HepG2 (cell line): ENCODE results near the gene SLC2A2. TPM values are rescaled to one million over a fixed set of nuclear protein-coding genes. Genes with fewer than 3 reads are reported as not detected.

Source experiments
- ARID5B ChIP-seq: IDR thresholded peaks from 2 replicates; pipeline ENCODE4 v1.4.0; 2020; ENCODE audit warnings: mild to moderate bottlenecking, missing genetic modification reagents
- ASH2L ChIP-seq: fragments of 300-600, 200-600 bp; sonication (generic); IDR thresholded peaks from 2 replicates; pipeline ENCODE4 v1.7.0; 2017; ENCODE audit warnings: low read depth, mild to moderate bottlenecking, moderate library complexity, mixed read lengths, low read length; ENCODE audit not compliant: insufficient read length
- CHD2 ChIP-seq: IDR thresholded peaks from 2 replicates; pipeline ENCODE4 v1.6.1; 2011; ENCODE audit warnings: low read depth, low read length, improper control_type of control experiment
- HOXD1 ChIP-seq: sonication (generic); formaldehyde crosslinking; IDR thresholded peaks from 2 replicates; pipeline ENCODE4 v1.5.0; 2020; ENCODE audit warnings: missing genetic modification reagents
- POGK ChIP-seq: sonication (generic); formaldehyde crosslinking; conservative IDR thresholded peaks from 2 replicates; pipeline ENCODE4 v1.8.0; 2022; ENCODE audit warnings: mild to moderate bottlenecking, moderate library complexity, missing genetic modification reagents
- TOE1 ChIP-seq: sonication (generic); formaldehyde crosslinking; IDR thresholded peaks from 2 replicates; pipeline ENCODE4 v1.4.0; 2020; ENCODE audit warnings: mild to moderate bottlenecking, missing genetic modification reagents
- ZNF121 ChIP-seq: sonication (generic); formaldehyde crosslinking; IDR thresholded peaks from 2 replicates; pipeline ENCODE4 v1.5.0; 2020; ENCODE audit warnings: mild to moderate bottlenecking, missing genetic modification reagents
- ZNF543 ChIP-seq: sonication (generic); formaldehyde crosslinking; IDR thresholded peaks from 2 replicates; pipeline ENCODE4 v1.4.0; 2020; ENCODE audit warnings: mild to moderate bottlenecking, missing genetic modification reagents
- ZNF605 ChIP-seq: sonication (generic); formaldehyde crosslinking; IDR thresholded peaks from 2 replicates; pipeline ENCODE4 v1.8.0; 2022; ENCODE audit warnings: mild to moderate bottlenecking, missing genetic modification reagents
- ZNF674 ChIP-seq: sonication (generic); formaldehyde crosslinking; IDR thresholded peaks from 2 replicates; pipeline ENCODE4 v1.5.0; 2020; ENCODE audit warnings: low read depth, mild to moderate bottlenecking, missing genetic modification reagents
- ZNF737 ChIP-seq: sonication (generic); formaldehyde crosslinking; IDR thresholded peaks from 2 replicates; pipeline ENCODE4 v1.5.0; 2020; ENCODE audit warnings: missing genetic modification reagents, mild to moderate bottlenecking, borderline replicate concordance
- polyA plus RNA-seq, 8 experiments: library from polyadenylated mRNA; depleted of rRNA in 3 of 8; stranded (reverse) in 7 of 8; unstranded in 1 of 8; fragments of >200 nt; fragmentation: Illumina TruSeq in 4 of 8; extraction: Trizol in 4 of 8; gene quantifications; 2 replicates each; pipeline versions ENCODE4 v1.2.1 to v1.2.3, GENCODE V29; 2011 to 2016; ENCODE audit warnings: low read depth in 4 of 8, missing spikeins in 1 of 8, mixed read lengths in 1 of 8; ENCODE audit not compliant: insufficient read depth in 1 of 8
- total RNA-seq, 5 experiments: library from RNA; depleted of rRNA; stranded (reverse); fragments of >200 nt; fragmentation: Illumina TruSeq; extraction: Trizol; gene quantifications; 2 replicates each; pipeline ENCODE4 v1.2.3, GENCODE V29; 2016; ENCODE audit warnings: low read depth in 1 of 5
- TF ChIP-seq, protein P1 (sequence below), 2 experiments: IDR thresholded peaks; 2 replicates each; pipeline ENCODE4 v1.6.1; 2011 to 2012; ENCODE audit warnings: low read length in 2 of 2, borderline replicate concordance in 1 of 2, low read depth in 1 of 2, mild to moderate bottlenecking in 1 of 2, moderate library complexity in 1 of 2
- TF ChIP-seq, protein P2 (sequence below), 2 experiments: fragments of 450-650 bp in 1 of 2; sonication (generic) in 1 of 2; formaldehyde crosslinking; IDR thresholded peaks; 2 replicates each; pipeline versions ENCODE4 v1.5.0 to v1.8.0; 2020 to 2022; ENCODE audit warnings: mild to moderate bottlenecking in 1 of 2, missing genetic modification reagents in 1 of 2

SLC2A2 gene
- total and polyA plus RNA-seq, 2 of the 13 experiments (the other 11 are each of a cell fraction or from before 2014, with no cell fraction given) = 19.5 to 23.2 TPM

GRCh38 chr3:171044835-171045793, 18.6 kb upstream of the SLC2A2 start (continued):
- TF ChIP-seq ARID5B (CRISPR knock-in tag) = peak; percentile 99
- no peak for TF ChIP-seq CHD2
- TF ChIP-seq POGK (CRISPR knock-in tag) = no peak; the same call in 1 of the 2 replicates
- peak; percentile 88 for TF ChIP-seq ZNF605
- TF ChIP-seq, protein P1, sequence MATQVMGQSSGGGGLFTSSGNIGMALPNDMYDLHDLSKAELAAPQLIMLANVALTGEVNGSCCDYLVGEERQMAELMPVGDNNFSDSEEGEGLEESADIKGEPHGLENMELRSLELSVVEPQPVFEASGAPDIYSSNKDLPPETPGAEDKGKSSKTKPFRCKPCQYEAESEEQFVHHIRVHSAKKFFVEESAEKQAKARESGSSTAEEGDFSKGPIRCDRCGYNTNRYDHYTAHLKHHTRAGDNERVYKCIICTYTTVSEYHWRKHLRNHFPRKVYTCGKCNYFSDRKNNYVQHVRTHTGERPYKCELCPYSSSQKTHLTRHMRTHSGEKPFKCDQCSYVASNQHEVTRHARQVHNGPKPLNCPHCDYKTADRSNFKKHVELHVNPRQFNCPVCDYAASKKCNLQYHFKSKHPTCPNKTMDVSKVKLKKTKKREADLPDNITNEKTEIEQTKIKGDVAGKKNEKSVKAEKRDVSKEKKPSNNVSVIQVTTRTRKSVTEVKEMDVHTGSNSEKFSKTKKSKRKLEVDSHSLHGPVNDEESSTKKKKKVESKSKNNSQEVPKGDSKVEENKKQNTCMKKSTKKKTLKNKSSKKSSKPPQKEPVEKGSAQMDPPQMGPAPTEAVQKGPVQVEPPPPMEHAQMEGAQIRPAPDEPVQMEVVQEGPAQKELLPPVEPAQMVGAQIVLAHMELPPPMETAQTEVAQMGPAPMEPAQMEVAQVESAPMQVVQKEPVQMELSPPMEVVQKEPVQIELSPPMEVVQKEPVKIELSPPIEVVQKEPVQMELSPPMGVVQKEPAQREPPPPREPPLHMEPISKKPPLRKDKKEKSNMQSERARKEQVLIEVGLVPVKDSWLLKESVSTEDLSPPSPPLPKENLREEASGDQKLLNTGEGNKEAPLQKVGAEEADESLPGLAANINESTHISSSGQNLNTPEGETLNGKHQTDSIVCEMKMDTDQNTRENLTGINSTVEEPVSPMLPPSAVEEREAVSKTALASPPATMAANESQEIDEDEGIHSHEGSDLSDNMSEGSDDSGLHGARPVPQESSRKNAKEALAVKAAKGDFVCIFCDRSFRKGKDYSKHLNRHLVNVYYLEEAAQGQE (IDR thresholded peaks at IDR 0.05; ENCODE audit: borderline replicate concordance in 1 of 2, low read depth in 1 of 2, low read length in 2 of 2) = peak in 1 of 2 experiments; percentile 70; a peak in 2 of 4 replicates
- peak; percentile 86 for TF ChIP-seq ASH2L
- TF ChIP-seq TOE1 (CRISPR knock-in tag) = no peak
- TF ChIP-seq, protein P2, sequence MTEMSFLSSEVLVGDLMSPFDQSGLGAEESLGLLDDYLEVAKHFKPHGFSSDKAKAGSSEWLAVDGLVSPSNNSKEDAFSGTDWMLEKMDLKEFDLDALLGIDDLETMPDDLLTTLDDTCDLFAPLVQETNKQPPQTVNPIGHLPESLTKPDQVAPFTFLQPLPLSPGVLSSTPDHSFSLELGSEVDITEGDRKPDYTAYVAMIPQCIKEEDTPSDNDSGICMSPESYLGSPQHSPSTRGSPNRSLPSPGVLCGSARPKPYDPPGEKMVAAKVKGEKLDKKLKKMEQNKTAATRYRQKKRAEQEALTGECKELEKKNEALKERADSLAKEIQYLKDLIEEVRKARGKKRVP (CRISPR knock-in tag; IDR thresholded peaks at IDR 0.05) = peak in 1 of 2 experiments; percentile 96; a peak in 2 of 4 replicates
- TF ChIP-seq ZNF737 (CRISPR knock-in tag) = no peak
- TF ChIP-seq ZNF121 (CRISPR knock-in tag) = peak; percentile 30; the same call in 1 of the 2 replicates
- TF ChIP-seq HOXD1 (CRISPR knock-in tag) = peak; percentile 74; the same call in 1 of the 2 replicates
- no peak for TF ChIP-seq ZNF543 (CRISPR knock-in tag)
- TF ChIP-seq ZNF674 (CRISPR knock-in tag) = no peak
